H1 (cell line): ENCODE results near the gene TBCEL. TPM values are rescaled to one million over a fixed set of nuclear protein-coding genes. Genes with fewer than 3 reads are reported as not detected.

Source experiments
- CTCF ChIA-PET: fragments of 300-600 bp; sonication (Branson Sonifier 250); formaldehyde crosslinking; loops from one replicate; lab custom pipeline; 2021; ENCODE audit not compliant: partially characterized antibody; lab: Charles Lee
- POLR2A ChIA-PET: fragments of 300-600 bp; sonication (Branson Sonifier 250); formaldehyde crosslinking; loops from one replicate; lab custom pipeline; 2021; ENCODE audit warnings: inconsistent platforms; ENCODE audit not compliant: partially characterized antibody; lab: Charles Lee
- DNase-seq, 2 experiments: peaks; one replicate each; pipeline versions ENCODE4 v3.0.0 to v3.0.0-alpha.2; 2010 to 2022; ENCODE audit warnings: low spot score in 2 of 2, low read depth in 1 of 2, mixed read lengths in 1 of 2
- FAIRE-seq: peaks from 2 replicates; lab custom pipeline; 2011; peaks lifted over from hg19 to GRCh38; lab: Jason Lieb, UNC
- H2AFZ ChIP-seq: 2 replicates; pipeline ENCODE4 v1.8.1; 2012; ENCODE audit warnings: low read length, inconsistent platforms
- H2AK5ac ChIP-seq: 2 replicates; pipeline ENCODE4 v1.6.1; 2013; ENCODE audit warnings: low read depth, low read length
- H2BK120ac ChIP-seq: replicated peaks from 2 replicates; pipeline ENCODE3; 2013; ENCODE audit warnings: low read depth, low read length, inconsistent platforms
- H2BK12ac ChIP-seq: 2 replicates; pipeline ENCODE4 v1.6.1; 2013; ENCODE audit warnings: low read depth, low read length
- H2BK15ac ChIP-seq: 2 replicates; pipeline ENCODE4 v1.6.1; 2013; ENCODE audit warnings: low read length
- H2BK20ac ChIP-seq: 2 replicates; pipeline ENCODE4 v1.6.1; 2013; ENCODE audit warnings: low read length
- H2BK5ac ChIP-seq: 2 replicates; pipeline ENCODE4 v1.6.1; 2013; ENCODE audit warnings: low read depth, low read length
- H3K14ac ChIP-seq: 2 replicates; pipeline ENCODE4 v1.6.1; 2013; ENCODE audit warnings: inconsistent platforms; ENCODE audit not compliant: insufficient read length
- H3K18ac ChIP-seq: 2 replicates; pipeline ENCODE4 v1.6.1; 2013; ENCODE audit warnings: low read length; ENCODE audit errors: extremely low read depth
- H3K23ac ChIP-seq: 2 replicates; pipeline ENCODE4 v1.6.1; 2013; ENCODE audit warnings: inconsistent platforms; ENCODE audit not compliant: insufficient read length
- H3K23me2 ChIP-seq: 2 replicates; pipeline ENCODE4 v1.6.1; 2013; ENCODE audit warnings: low read depth, low read length
- H3K27ac ChIP-seq: 2 replicates; pipeline ENCODE4 v1.6.1; 2011; ENCODE audit warnings: low read depth, low read length, inconsistent platforms
- H3K27me3 ChIP-seq, 4 experiments: replicated peaks in 1 of 4; 1 replicate in 1 of 4; 2 replicates in 3 of 4; pipeline versions ENCODE4 v1.6.1 to v1.8.1; 2011 to 2013; ENCODE audit warnings: low read length in 3 of 4, mild to moderate bottlenecking in 3 of 4, inconsistent platforms in 2 of 4, mixed read lengths in 2 of 4, moderate library complexity in 1 of 4; ENCODE audit not compliant: control insufficient read depth in 3 of 4, insufficient read depth in 3 of 4; ENCODE audit errors: extremely low read depth in 1 of 4
- H3K36me3 ChIP-seq, 4 experiments: 2 replicates each; pipeline versions ENCODE4 v1.6.1 to v1.8.1; 2011 to 2013; ENCODE audit warnings: mild to moderate bottlenecking in 4 of 4, low read length in 3 of 4, moderate library complexity in 2 of 4, control low read depth in 1 of 4, inconsistent platforms in 1 of 4; ENCODE audit not compliant: insufficient read depth in 4 of 4, control insufficient read depth in 2 of 4
- H3K4ac ChIP-seq: replicated peaks from 2 replicates; pipeline ENCODE3; 2013; ENCODE audit warnings: low read length, low read depth, mixed read lengths, inconsistent platforms; ENCODE audit not compliant: insufficient read length
- H3K4me1 ChIP-seq, 4 experiments: replicated peaks in 1 of 4; 1 replicate in 1 of 4; 2 replicates in 3 of 4; pipeline versions ENCODE4 v1.6.1 to v1.8.1; 2011 to 2013; ENCODE audit warnings: low read length in 3 of 4, inconsistent platforms in 2 of 4, mixed read lengths in 1 of 4; ENCODE audit not compliant: insufficient read depth in 4 of 4, control insufficient read depth in 3 of 4
- H3K4me2 ChIP-seq, 2 experiments: 2 replicates each; pipeline versions ENCODE4 v1.6.1 to v1.8.1; 2011 to 2013; ENCODE audit warnings: low read depth in 2 of 2, low read length in 2 of 2, control low read depth in 1 of 2, inconsistent platforms in 1 of 2, mild to moderate bottlenecking in 1 of 2; ENCODE audit not compliant: insufficient read depth in 1 of 2
- H3K4me3 ChIP-seq, 4 experiments: fragments of 200-600, 300-600 bp in 1 of 4; sonication (generic), shearing (Covaris generic), sonication (Bioruptor Twin) in 1 of 4; 2 replicates each; pipeline versions ENCODE4 v1.5.1 to v1.8.1; 2011 to 2016; ENCODE audit warnings: low read length in 4 of 4, low read depth in 3 of 4, control low read depth in 2 of 4, inconsistent platforms in 2 of 4, mild to moderate bottlenecking in 2 of 4, mixed read lengths in 1 of 4, moderate library complexity in 1 of 4; ENCODE audit not compliant: insufficient read depth in 2 of 4; ENCODE audit errors: extremely low read depth in 1 of 4
- H3K56ac ChIP-seq: replicated peaks from 2 replicates; pipeline ENCODE3; 2013; ENCODE audit warnings: low read depth, mild to moderate bottlenecking, mixed read lengths, low read length, inconsistent platforms; ENCODE audit not compliant: insufficient read length
- H3K79me1 ChIP-seq: 2 replicates; pipeline ENCODE4 v1.6.1; 2013; ENCODE audit warnings: low read depth, low read length, control low read depth
- H3K79me2 ChIP-seq, 2 experiments: 2 replicates each; pipeline versions ENCODE4 v1.6.1 to v1.8.1; 2012 to 2013; ENCODE audit warnings: low read length in 2 of 2, mild to moderate bottlenecking in 2 of 2, inconsistent platforms in 1 of 2; ENCODE audit not compliant: insufficient read depth in 2 of 2, control insufficient read depth in 1 of 2
- H3K9ac ChIP-seq, 4 experiments: replicated peaks in 1 of 4; 1 replicate in 1 of 4; 2 replicates in 3 of 4; pipeline versions ENCODE4 v1.6.1 to v1.8.1; 2011 to 2013; ENCODE audit warnings: low read depth in 3 of 4, low read length in 3 of 4, control low read depth in 2 of 4, mild to moderate bottlenecking in 2 of 4, moderate library complexity in 2 of 4, inconsistent platforms in 1 of 4; ENCODE audit errors: extremely low read depth in 1 of 4
- H3K9me3 ChIP-seq, 2 experiments: 2 replicates each; pipeline versions ENCODE4 v1.6.1 to v1.8.1; 2012 to 2013; ENCODE audit warnings: mild to moderate bottlenecking in 2 of 2, moderate library complexity in 2 of 2, control low read depth in 1 of 2, inconsistent platforms in 1 of 2, low read depth in 1 of 2, low read length in 1 of 2, mixed read lengths in 1 of 2; ENCODE audit not compliant: insufficient read depth in 2 of 2
- H4K20me1 ChIP-seq, 2 experiments: replicated peaks in 1 of 2; 2 replicates each; pipeline versions ENCODE3 to v1.8.1; 2011 to 2013; ENCODE audit warnings: inconsistent platforms in 2 of 2, low read length in 2 of 2, mild to moderate bottlenecking in 1 of 2; ENCODE audit not compliant: insufficient read depth in 2 of 2, control insufficient read depth in 1 of 2
- H4K5ac ChIP-seq: 2 replicates; pipeline ENCODE4 v1.6.1; 2013; ENCODE audit warnings: low read length, low read depth, mixed read lengths, inconsistent platforms; ENCODE audit not compliant: insufficient read length
- H4K8ac ChIP-seq: 2 replicates; pipeline ENCODE4 v1.8.0; 2013; ENCODE audit warnings: mild to moderate bottlenecking, moderate library complexity, low read length, inconsistent platforms; ENCODE audit not compliant: insufficient read depth; ENCODE audit errors: extremely low read depth
- H4K91ac ChIP-seq: replicated peaks from 2 replicates; pipeline ENCODE3; 2013; ENCODE audit warnings: low read length, mixed read lengths, inconsistent platforms; ENCODE audit not compliant: insufficient read length
- EP300 ChIP-seq, 2 experiments: IDR thresholded peaks; 1 replicate in 1 of 2; 2 replicates in 1 of 2; pipeline ENCODE4 v1.6.1; 2011 to 2012; ENCODE audit warnings: low read depth in 2 of 2, low read length in 2 of 2, mild to moderate bottlenecking in 2 of 2, borderline replicate concordance in 1 of 2, inconsistent platforms in 1 of 2, moderate library complexity in 1 of 2
- RAD21 ChIP-seq, 2 experiments: IDR thresholded peaks in 1 of 2; conservative IDR thresholded peaks in 1 of 2; 2 replicates each; pipeline ENCODE4 v1.6.1; 2011; ENCODE audit warnings: low read depth in 2 of 2, low read length in 2 of 2, improper control_type of control experiment in 1 of 2, inconsistent platforms in 1 of 2, mild to moderate bottlenecking in 1 of 2, moderate library complexity in 1 of 2
- WGBS, 2 experiments: shearing (Covaris generic) in 1 of 2; methylation state at CpG; one replicate each; pipeline versions ENCODE4 v1.1.6 to v1.1.7; 2013 to 2015; ENCODE audit warnings: low lambda C conversion rate in 2 of 2, mixed read lengths in 2 of 2, inconsistent platforms in 1 of 2, low coverage in 1 of 2, missing lambda C conversion rate in 1 of 2; ENCODE audit not compliant: insufficient replicate concordance in 2 of 2, insufficient coverage in 1 of 2, insufficient read length in 1 of 2; ENCODE audit errors: extremely low coverage in 1 of 2, missing lambda C conversion rate in 1 of 2; 5-methylcytosine and 5-hydroxymethylcytosine counted together
- polyA plus RNA-seq, 7 experiments: library from polyadenylated mRNA; depleted of rRNA in 3 of 7; stranded (reverse) in 5 of 7; unstranded in 2 of 7; fragments of >200 nt in 5 of 7; fragments of 200-250 nt in 2 of 7; gene quantifications; 1 replicate in 5 of 7; 2 replicates in 1 of 7; 4 replicates in 1 of 7; pipeline versions ENCODE4 v1.2.1 to v1.2.3, GENCODE V29; 2011 to 2013; ENCODE audit warnings: missing spikeins in 2 of 7, mixed read lengths in 2 of 7
- total RNA-seq: library from RNA; stranded (reverse); fragmentation: NEBNext Ultra II Directional; extraction: Animal tissue kit (Norgen Biotek cat#: 25700); gene quantifications from 2 replicates; pipeline ENCODE4 v1.2.1, GENCODE V29; 2021
- TF ChIP-seq, protein P1 (sequence below), 3 experiments: IDR thresholded peaks; 1 replicate in 2 of 3; 2 replicates in 1 of 3; pipeline versions ENCODE4 v1.5.1 to v1.6.1; 2011; ENCODE audit warnings: low read length in 3 of 3, mild to moderate bottlenecking in 3 of 3, inconsistent platforms in 2 of 3, low read depth in 1 of 3, moderate library complexity in 1 of 3; ENCODE audit not compliant: insufficient read depth in 1 of 3; ENCODE audit errors: control extremely low read depth in 1 of 3

TBCEL gene
- total and polyA plus RNA-seq, 2 of the 8 experiments (the other 6 are each of a cell fraction or from before 2014, with no cell fraction given), result 3.9 to 16.0 TPM

DNA sequence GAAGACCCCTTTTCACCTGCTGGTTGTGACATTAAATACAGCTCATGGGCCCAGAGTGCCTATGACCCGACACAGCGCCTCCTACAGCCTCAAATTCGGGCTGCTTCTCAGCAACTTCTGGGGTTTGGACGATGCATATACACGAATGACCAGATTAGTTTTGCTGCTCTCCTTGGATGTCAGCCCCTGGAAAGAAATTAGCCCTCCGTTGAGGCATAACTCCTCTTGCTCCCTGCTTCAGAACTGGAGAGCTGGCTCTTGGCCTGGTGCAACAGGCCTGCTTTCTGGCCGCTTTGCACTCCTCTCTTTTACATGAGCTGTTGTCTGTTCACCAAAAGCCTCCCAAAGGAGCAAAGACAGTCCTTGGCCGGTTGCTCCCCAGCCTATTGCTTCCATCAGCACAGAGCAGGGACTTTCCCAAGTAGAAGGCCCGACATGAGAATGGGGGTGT is 80.4 kb downstream of the TBCEL start:
- Histone ChIP-seq H2BK20ac (no peak overlapping the region), H3K79me1 (no peaks in the 10 kb centered on the region), H3K4me3 (no peak overlapping the region), H2BK12ac (no peak overlapping the region), H2AK5ac (no peak overlapping the region), H4K8ac (no peak overlapping the region), H2BK15ac (no peak overlapping the region), H3K4ac (no peak overlapping the region), H3K79me2 (no peaks in the 10 kb centered on the region), H3K56ac (no peak overlapping the region), H3K4me2 (no peak overlapping the region), H3K9ac (no peak overlapping the region), H2BK120ac (no peak overlapping the region), H2AFZ (no peak overlapping the region), H3K23ac (no peak overlapping the region), H4K20me1 (peaks cover 0 to 5% of the 10 kb centered on the region in 2 experiments), H3K18ac (no peak overlapping the region), H3K23me2 (peaks cover 7% of the 10 kb centered on the region; the same call in 1 of the 2 replicates), H3K4me1 (peaks cover 0 to 3% (median 1%) of the 10 kb centered on the region in 4 experiments; a peak in 3 of 7 replicates), H3K27ac (no peak overlapping the region), H3K14ac (no peak overlapping the region), H3K36me3 (no peaks in the 10 kb centered on the region), H3K9me3 (no peaks in the 10 kb centered on the region), H2BK5ac (no peak overlapping the region), H4K91ac (no peak overlapping the region), H4K5ac (no peak overlapping the region), H3K27me3 (no peaks in the 10 kb centered on the region)
- DNase-seq, result peak in 1 of 2 experiments; percentile 67
- ChIA-PET POLR2A (interaction anchor here (1.6 kb wide), 1 partner anchor 12 kb away, joined by 4 read pairs; no protein-coding TSS in a partner anchor), CTCF (interaction anchor here (0.6 to 4.6 kb wide), 33 partner anchors 9 to 204 kb away, joined by 3 to 36 read pairs (median 4); partner anchors contain the start of gene TBCEL)
- 83% methylated on average over 9 of the region's 9 CpGs; no CpG with 5 or more reads in 1 of the 2 experiments for WGBS, 2 experiments
- TF ChIP-seq, protein P1, sequence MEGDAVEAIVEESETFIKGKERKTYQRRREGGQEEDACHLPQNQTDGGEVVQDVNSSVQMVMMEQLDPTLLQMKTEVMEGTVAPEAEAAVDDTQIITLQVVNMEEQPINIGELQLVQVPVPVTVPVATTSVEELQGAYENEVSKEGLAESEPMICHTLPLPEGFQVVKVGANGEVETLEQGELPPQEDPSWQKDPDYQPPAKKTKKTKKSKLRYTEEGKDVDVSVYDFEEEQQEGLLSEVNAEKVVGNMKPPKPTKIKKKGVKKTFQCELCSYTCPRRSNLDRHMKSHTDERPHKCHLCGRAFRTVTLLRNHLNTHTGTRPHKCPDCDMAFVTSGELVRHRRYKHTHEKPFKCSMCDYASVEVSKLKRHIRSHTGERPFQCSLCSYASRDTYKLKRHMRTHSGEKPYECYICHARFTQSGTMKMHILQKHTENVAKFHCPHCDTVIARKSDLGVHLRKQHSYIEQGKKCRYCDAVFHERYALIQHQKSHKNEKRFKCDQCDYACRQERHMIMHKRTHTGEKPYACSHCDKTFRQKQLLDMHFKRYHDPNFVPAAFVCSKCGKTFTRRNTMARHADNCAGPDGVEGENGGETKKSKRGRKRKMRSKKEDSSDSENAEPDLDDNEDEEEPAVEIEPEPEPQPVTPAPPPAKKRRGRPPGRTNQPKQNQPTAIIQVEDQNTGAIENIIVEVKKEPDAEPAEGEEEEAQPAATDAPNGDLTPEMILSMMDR (IDR thresholded peaks at IDR 0.05; ENCODE audit: control extremely low read depth in 1 of 3, insufficient read depth in 1 of 3, low read depth in 1 of 3, low read length in 3 of 3), result peak; percentile 76 to 94 (median 81)
- no peak for TF ChIP-seq EP300 (IDR thresholded peaks at IDR 0.05; ENCODE audit: borderline replicate concordance in 1 of 2, low read depth in 2 of 2, low read length in 2 of 2)
- TF ChIP-seq RAD21 (IDR thresholded peaks at IDR 0.05 in 1 of 2, conservative IDR thresholded peaks at IDR 0.05 in 1 of 2; ENCODE audit: low read depth in 2 of 2, low read length in 2 of 2), result peak; percentile 27 to 59
- no peak for FAIRE-seq
